ENCODE data around the gene RNF19B. TPM values are rescaled to one million over a fixed set of nuclear protein-coding genes. Genes with fewer than 3 reads are reported as not detected.

The RNF19B gene
- total RNA-seq, 1 experiment from 2014 or later, result 22.5 TPM

DNA sequence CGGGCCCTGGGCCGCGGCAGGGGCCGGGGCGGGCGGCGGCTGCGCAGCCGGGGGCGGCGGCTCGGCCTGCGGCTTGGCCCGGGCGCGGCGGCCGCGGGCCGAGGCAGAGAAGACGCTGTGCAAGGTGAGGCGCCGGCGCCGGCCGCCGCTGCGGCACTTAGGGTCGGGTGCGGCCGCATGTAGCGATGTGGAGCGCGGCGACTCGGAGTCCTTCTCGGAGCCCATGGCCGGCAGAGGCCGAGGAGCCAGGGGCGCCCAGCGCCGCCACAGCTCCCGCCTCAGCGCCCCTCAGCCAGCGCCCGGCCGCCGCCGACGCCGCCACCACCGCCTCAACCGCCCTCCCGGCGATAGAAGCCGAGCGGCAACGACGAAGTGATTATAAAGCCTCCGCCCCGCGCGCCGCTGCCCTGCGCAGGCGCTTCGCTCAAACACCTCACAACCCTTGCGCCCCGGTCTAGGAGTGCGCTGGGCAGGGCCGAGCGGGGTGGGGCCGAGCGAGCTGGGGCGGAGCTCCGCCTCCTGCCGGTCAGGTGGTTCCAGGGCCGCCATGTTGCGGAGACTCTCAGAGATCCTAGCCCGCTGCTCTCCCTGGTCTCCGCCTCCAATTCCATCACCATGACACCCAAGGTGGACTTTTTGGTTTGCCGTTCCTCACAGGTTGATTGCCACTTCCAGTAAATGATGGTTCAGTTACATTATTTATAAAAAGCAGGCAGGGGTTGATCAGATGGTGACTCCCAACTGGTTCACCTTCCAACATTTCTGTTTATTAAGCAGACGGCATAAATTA lies at the start of gene RNF19B (continued):
- TF ChIP-seq ZNF274 (IDR thresholded peaks at IDR 0.05; ENCODE audit: low read depth, low read length) (no peak), SP1 (IDR thresholded peaks at IDR 0.05; ENCODE audit: low read depth) (peak; percentile 34; the same call in 1 of the 2 replicates), ELF1 (IDR thresholded peaks at IDR 0.05; ENCODE audit: borderline replicate concordance, low read depth) (no peak), ZFX (IDR thresholded peaks at IDR 0.05) (peak; percentile 56), EGR1 (IDR thresholded peaks at IDR 0.05; ENCODE audit: low read depth) (no peak), FOSL1 (IDR thresholded peaks at IDR 0.05; ENCODE audit: low read depth) (no peak), CTCF (IDR thresholded peaks at IDR 0.05 in 2 of 3, conservative IDR thresholded peaks at IDR 0.05 in 1 of 3; ENCODE audit: borderline replicate concordance in 1 of 3, insufficient read depth in 1 of 3, low read depth in 2 of 3, low read length in 2 of 3) (no peak)
- TF ChIP-seq, protein P1, sequence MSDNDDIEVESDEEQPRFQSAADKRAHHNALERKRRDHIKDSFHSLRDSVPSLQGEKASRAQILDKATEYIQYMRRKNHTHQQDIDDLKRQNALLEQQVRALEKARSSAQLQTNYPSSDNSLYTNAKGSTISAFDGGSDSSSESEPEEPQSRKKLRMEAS (IDR thresholded peaks at IDR 0.05), result peak; percentile 75

DNA sequence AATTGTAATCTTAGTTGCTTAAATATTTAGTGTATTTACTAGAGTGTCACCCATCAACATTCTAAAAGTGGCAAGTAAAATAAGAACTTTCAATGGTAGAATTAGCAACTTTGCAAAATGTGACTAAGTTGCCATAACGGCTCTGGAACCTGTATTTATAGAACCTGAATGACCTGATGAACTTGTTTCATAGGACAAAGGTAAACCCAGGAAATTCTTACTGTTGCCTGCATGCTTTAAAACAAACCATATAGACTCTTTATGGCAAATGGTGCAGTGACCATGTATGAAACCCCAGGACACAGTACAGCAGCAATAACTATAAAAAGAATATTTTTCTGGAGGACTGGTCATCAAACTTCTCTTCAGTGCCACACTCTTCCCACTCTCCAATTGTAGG lies 49.2 kb upstream of the RNF19B start:
- ATAC-seq, result no peak
- H3K9me3 ChIP-seq (ENCODE audit: control insufficient read depth in 1 of 2, insufficient read depth in 1 of 2, low read depth in 1 of 2, low read length in 2 of 2), result no peaks in the 10 kb centered on the region
- no peak overlapping the region for H3K27ac ChIP-seq (ENCODE audit: low read depth, low read length)
- BruUV-seq (replicated peaks), result no TSS peak
- no peaks in the 10 kb centered on the region for H4K20me1 ChIP-seq (ENCODE audit: insufficient read depth)
- H3K79me2 ChIP-seq (ENCODE audit: insufficient read depth, low read length), result peaks cover 11% of the 10 kb centered on the region; the same call in 1 of the 2 replicates
- no peaks in the 10 kb centered on the region for H3K27me3 ChIP-seq (ENCODE audit: insufficient read depth, low read length)
- DNase-seq (ENCODE audit: low read depth, low spot score), result no peak
- intact Hi-C loops (cut with micrococcal nuclease), result no loop called here
- TF ChIP-seq POLR2A (IDR thresholded peaks at IDR 0.05; ENCODE audit: borderline replicate concordance, extremely low read depth, insufficient read depth, insufficient read length), result no peak
- no peak for TF ChIP-seq POLR2AphosphoS5 (IDR thresholded peaks at IDR 0.05; ENCODE audit: low read depth, low read length)
- TF ChIP-seq SRF (IDR thresholded peaks at IDR 0.05; ENCODE audit: low read depth), result no peak
- no peak for TF ChIP-seq RAD21 (IDR thresholded peaks at IDR 0.05; ENCODE audit: low read depth)
- H3K4me1 ChIP-seq (ENCODE audit: control insufficient read depth in 1 of 2, insufficient read depth in 2 of 2, low read length in 2 of 2), result 0 out of 4 replicates have a peak, but pooled peaks cover 0 to 4% of the 10 kb centered on the region in 2 experiments
- ChIA-PET CTCF (no interaction called here), POLR2A (no interaction called here), RAD21 (ENCODE audit: low non-redundant PET in 1 of 2, low total read pairs in 2 of 2, uncharacterized antibody in 2 of 2, unreplicated experiment in 2 of 2) (no interaction called here)
- H2AFZ ChIP-seq (ENCODE audit: low read depth, low read length, poor library complexity, severe bottlenecking), result no peak overlapping the region
- no peak overlapping the region for H3K9ac ChIP-seq (ENCODE audit: low read length)
- no peaks in the 10 kb centered on the region for H3K9me2 ChIP-seq (ENCODE audit: insufficient read depth)
- H3K36me3 ChIP-seq (ENCODE audit: control insufficient read depth in 1 of 2, insufficient read depth in 2 of 2, low read length in 2 of 2), result peaks cover 61 to 70% of the 10 kb centered on the region in 2 experiments
- H3K4me2 ChIP-seq (ENCODE audit: low read length), result no peak overlapping the region
- H3K4me3 ChIP-seq (replicated peaks in 1 of 2; ENCODE audit: low read depth in 1 of 2, low read length in 2 of 2), result no peak overlapping the region

All from HCT116 (cell line).